Airway epithelial cell (primary cell): ENCODE results near the gene WASHC2C. TPM values are rescaled to one million over a fixed set of nuclear protein-coding genes. Genes with fewer than 3 reads are reported as not detected.

Experiments used
- total RNA-seq: library from RNA; depleted of rRNA; stranded (reverse); fragments of >200 nt; gene quantifications from 2 replicates; pipeline ENCODE4 v1.2.3, GENCODE V29; 2015

WASHC2C gene, protein sequence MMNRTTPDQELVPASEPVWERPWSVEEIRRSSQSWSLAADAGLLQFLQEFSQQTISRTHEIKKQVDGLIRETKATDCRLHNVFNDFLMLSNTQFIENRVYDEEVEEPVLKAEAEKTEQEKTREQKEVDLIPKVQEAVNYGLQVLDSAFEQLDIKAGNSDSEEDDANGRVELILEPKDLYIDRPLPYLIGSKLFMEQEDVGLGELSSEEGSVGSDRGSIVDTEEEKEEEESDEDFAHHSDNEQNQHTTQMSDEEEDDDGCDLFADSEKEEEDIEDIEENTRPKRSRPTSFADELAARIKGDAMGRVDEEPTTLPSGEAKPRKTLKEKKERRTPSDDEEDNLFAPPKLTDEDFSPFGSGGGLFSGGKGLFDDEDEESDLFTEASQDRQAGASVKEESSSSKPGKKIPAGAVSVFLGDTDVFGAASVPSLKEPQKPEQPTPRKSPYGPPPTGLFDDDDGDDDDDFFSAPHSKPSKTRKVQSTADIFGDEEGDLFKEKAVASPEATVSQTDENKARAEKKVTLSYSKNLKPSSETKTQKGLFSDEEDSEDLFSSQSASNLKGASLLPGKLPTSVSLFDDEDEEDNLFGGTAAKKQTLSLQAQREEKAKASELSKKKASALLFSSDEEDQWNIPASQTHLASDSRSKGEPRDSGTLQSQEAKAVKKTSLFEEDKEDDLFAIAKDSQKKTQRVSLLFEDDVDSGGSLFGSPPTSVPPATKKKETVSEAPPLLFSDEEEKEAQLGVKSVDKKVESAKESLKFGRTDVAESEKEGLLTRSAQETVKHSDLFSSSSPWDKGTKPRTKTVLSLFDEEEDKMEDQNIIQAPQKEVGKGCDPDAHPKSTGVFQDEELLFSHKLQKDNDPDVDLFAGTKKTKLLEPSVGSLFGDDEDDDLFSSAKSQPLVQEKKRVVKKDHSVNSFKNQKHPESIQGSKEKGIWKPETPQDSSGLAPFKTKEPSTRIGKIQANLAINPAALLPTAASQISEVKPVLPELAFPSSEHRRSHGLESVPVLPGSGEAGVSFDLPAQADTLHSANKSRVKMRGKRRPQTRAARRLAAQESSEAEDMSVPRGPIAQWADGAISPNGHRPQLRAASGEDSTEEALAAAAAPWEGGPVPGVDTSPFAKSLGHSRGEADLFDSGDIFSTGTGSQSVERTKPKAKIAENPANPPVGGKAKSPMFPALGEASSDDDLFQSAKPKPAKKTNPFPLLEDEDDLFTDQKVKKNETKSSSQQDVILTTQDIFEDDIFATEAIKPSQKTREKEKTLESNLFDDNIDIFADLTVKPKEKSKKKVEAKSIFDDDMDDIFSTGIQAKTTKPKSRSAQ (N-terminal part only)
- 10.4 and 13.1 TPM in 2 replicates for total RNA-seq

DNA sequence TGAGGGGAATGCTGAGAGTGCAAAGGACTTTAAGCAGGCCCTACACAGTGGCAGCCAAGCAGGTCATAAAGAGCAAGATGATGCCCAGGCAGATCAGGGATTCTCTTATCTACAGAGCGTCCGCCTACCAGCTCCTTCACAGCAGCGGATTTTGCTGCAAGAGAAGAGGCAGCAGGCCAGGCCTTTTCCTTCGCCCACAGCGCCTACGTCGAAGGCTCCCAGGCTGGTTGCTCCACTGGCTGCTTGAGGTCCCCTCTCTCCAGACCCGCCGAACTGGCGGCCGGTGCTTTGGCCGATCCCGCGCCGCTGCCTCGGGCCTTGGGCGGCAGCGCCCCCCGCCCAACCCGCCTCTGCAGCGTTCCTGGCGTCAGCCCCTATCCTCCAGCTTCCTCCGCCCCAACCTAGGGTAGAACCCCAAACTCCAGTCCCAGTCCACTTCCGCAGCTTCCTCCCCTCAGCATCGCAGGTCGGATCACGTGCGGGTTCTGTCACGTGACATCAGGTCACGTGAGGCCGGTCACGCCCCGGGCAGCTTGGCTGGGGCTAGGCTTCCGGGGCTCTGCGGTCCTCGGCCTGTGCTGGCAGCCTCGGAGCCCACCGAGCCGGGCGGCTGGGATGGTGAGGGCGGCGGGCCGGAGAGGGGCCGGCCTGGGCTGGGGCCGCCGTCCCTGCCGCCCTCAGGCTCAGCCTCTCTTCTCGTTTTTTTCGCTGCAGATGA lies at the start of gene WASHC2C:
TSS of gene WASHC2C (plus strand) at position 564 of the 718 bp plus-strand sequence. CDS start at position 616, 52 bp downstream.

Other genes starting within 250 kb of the WASHC2C start
- 2.6 and 6.2 TPM in 2 replicates for gene ZFAND4, start 54.5 kb upstream of the WASHC2C start, total RNA-seq
- 5.5 and 9.3 TPM in 2 replicates for gene AGAP4, start 120.2 kb downstream of the WASHC2C start, total RNA-seq
- 93.3 and 102 TPM in 2 replicates for gene TIMM23, start 245.2 kb downstream of the WASHC2C start, total RNA-seq